GM10266 (cell line): Measurements from ENCODE around the gene EIF2AK3.
"Not testable (repeated sequence)": the region's sequence is repeated elsewhere in the genome, so short reads cannot be mapped to it uniquely, and the experiment has no call there.

ENCODE experiments used
- DNase-seq: peaks from one replicate; pipeline ENCODE4 v3.0.0; 2012; ENCODE audit errors: extremely low spot score
- CTCF ChIP-seq: IDR thresholded peaks from 2 replicates; pipeline ENCODE4 v1.5.1; 2012; ENCODE audit warnings: mild to moderate bottlenecking, low read depth; ENCODE audit not compliant: control insufficient read depth, insufficient read depth; ENCODE audit errors: missing control alignments

EIF2AK3 gene

GRCh38 chr2:88549616-88550292 lies 77.5 kb downstream of the EIF2AK3 start:
- DNase-seq = no peak
- TF ChIP-seq CTCF = no peak

GRCh38 chr2:88546291-88546690 lies 81.0 kb downstream of the EIF2AK3 start:
- not testable (repeated sequence) for DNase-seq

GRCh38 chr2:88545118-88545517 lies 82.1 kb downstream of the EIF2AK3 start:
- no peak for TF ChIP-seq CTCF
- no peak for DNase-seq

- DNase-seq = no peak
- no peak for TF ChIP-seq CTCF
These were observed 83.7 kb downstream of the EIF2AK3 start for GRCh38 chr2:88543541-88544057.

- TF ChIP-seq CTCF = no peak
- no peak for DNase-seq
These were observed 84.6 kb downstream of the EIF2AK3 start for GRCh38 chr2:88542668-88543067.

- TF ChIP-seq CTCF = no peak
- DNase-seq = no peak
These were observed 86.9 kb downstream of the EIF2AK3 start for GRCh38 chr2:88540346-88540745.

- no peak for TF ChIP-seq CTCF
- DNase-seq = no peak
These were observed 88.8 kb downstream of the EIF2AK3 start for GRCh38 chr2:88538362-88538917.
